CD14-positive monocyte (primary cell): Measurements from ENCODE around the gene QSOX2. TPM values are rescaled to one million over a fixed set of nuclear protein-coding genes. Genes with fewer than 3 reads are reported as not detected.

Experiments
- DNase-seq, 3 donors: peaks; one replicate each; pipeline ENCODE4 v3.0.0-alpha.2; 2011 to 2022
- H2AFZ ChIP-seq: 2 replicates; pipeline ENCODE4 v1.6.0; 2012; ENCODE audit warnings: mild to moderate bottlenecking, low read depth, low read length, inconsistent platforms; ENCODE audit not compliant: insufficient read depth, poor library complexity, severe bottlenecking
- H3K27ac ChIP-seq, 2 donors: 1 replicate in 1 of 2; 2 replicates in 1 of 2; pipeline ENCODE4 v1.5.1; 2012 to 2013; ENCODE audit warnings: low read length in 2 of 2, control low read depth in 1 of 2, inconsistent platforms in 1 of 2, low read depth in 1 of 2, mild to moderate bottlenecking in 1 of 2
- H3K27me3 ChIP-seq, 2 donors: one replicate each; pipeline versions ENCODE4 v1.6.0 to v1.6.1; 2011 to 2013; ENCODE audit warnings: low read length in 2 of 2; ENCODE audit not compliant: control insufficient read depth in 2 of 2, insufficient read depth in 2 of 2
- H3K36me3 ChIP-seq, 2 donors: replicated peaks in 1 of 2; 1 replicate in 1 of 2; 2 replicates in 1 of 2; pipeline versions ENCODE4 v1.5.1 to v1.6.1; 2012 to 2013; ENCODE audit warnings: low read length in 2 of 2, control low read depth in 1 of 2, inconsistent platforms in 1 of 2, mild to moderate bottlenecking in 1 of 2; ENCODE audit not compliant: insufficient read depth in 2 of 2, control insufficient read depth in 1 of 2
- H3K4me1 ChIP-seq, 2 donors: 1 replicate in 1 of 2; 2 replicates in 1 of 2; pipeline versions ENCODE4 v1.5.1 to v1.6.1; 2012 to 2013; ENCODE audit warnings: low read length in 2 of 2, control low read depth in 1 of 2, inconsistent platforms in 1 of 2, mild to moderate bottlenecking in 1 of 2, moderate library complexity in 1 of 2; ENCODE audit not compliant: insufficient read depth in 2 of 2, control insufficient read depth in 1 of 2
- H3K4me2 ChIP-seq: replicated peaks from 2 replicates; pipeline ENCODE3; 2012; ENCODE audit warnings: low read length, moderate library complexity, mild to moderate bottlenecking; ENCODE audit not compliant: poor library complexity, severe bottlenecking; ENCODE audit errors: extremely low read depth
- H3K4me3 ChIP-seq, 3 experiments: fragments of 200-600 bp in 1 of 3; sonication (generic) in 1 of 3; replicated peaks in 1 of 3; 1 replicate in 2 of 3; 2 replicates in 1 of 3; pipeline ENCODE4 v1.5.1; 2011 to 2013; ENCODE audit warnings: low read length in 3 of 3, mild to moderate bottlenecking in 3 of 3, control low read depth in 2 of 3, low read depth in 2 of 3, inconsistent platforms in 1 of 3, moderate library complexity in 1 of 3
- H3K79me2 ChIP-seq: 2 replicates; pipeline ENCODE4 v1.6.0; 2012; ENCODE audit warnings: mild to moderate bottlenecking, control low read depth, inconsistent platforms, low read length, moderate library complexity; ENCODE audit not compliant: insufficient read depth
- H3K9ac ChIP-seq: 2 replicates; pipeline ENCODE4 v1.6.0; 2017; ENCODE audit warnings: low read length, mild to moderate bottlenecking; ENCODE audit not compliant: insufficient read depth, poor library complexity, severe bottlenecking
- H3K9me3 ChIP-seq, 2 donors: replicated peaks in 1 of 2; 1 replicate in 1 of 2; 2 replicates in 1 of 2; pipeline versions ENCODE4 v1.5.1 to v1.6.1; 2012 to 2013; ENCODE audit warnings: low read length in 2 of 2, control low read depth in 1 of 2; ENCODE audit not compliant: control insufficient read depth in 1 of 2, insufficient read depth in 1 of 2
- H4K20me1 ChIP-seq: 2 replicates; pipeline ENCODE4 v1.6.0; 2012; ENCODE audit warnings: mild to moderate bottlenecking, low read length, control low read depth, moderate library complexity; ENCODE audit not compliant: insufficient read depth
- H3K27ac Mint-ChIP-seq, 7 donors: one replicate each; pipeline ENCODE4 v1.8.0; 2020; ENCODE audit warnings: mild to moderate bottlenecking in 7 of 7, mixed read lengths in 7 of 7, moderate library complexity in 6 of 7, inconsistent platforms in 2 of 7
- H3K27me3 Mint-ChIP-seq, 3 donors: one replicate each; pipeline ENCODE4 v1.8.0; 2021 to 2022; ENCODE audit warnings: low read depth in 3 of 3, mild to moderate bottlenecking in 3 of 3, mixed read lengths in 3 of 3, moderate library complexity in 3 of 3, inconsistent platforms in 1 of 3
- H3K36me3 Mint-ChIP-seq, 2 donors: one replicate each; pipeline ENCODE4 v1.8.0; 2020; ENCODE audit warnings: mixed read lengths in 2 of 2, inconsistent platforms in 1 of 2, mild to moderate bottlenecking in 1 of 2
- H3K4me1 Mint-ChIP-seq: one replicate; pipeline ENCODE4 v1.8.0; 2020; ENCODE audit warnings: mild to moderate bottlenecking, mixed read lengths
- H3K4me3 Mint-ChIP-seq, 2 donors: one replicate each; pipeline ENCODE4 v1.8.0; 2020; ENCODE audit warnings: mild to moderate bottlenecking in 2 of 2, mixed read lengths in 2 of 2, moderate library complexity in 1 of 2
- H3K9me3 Mint-ChIP-seq, 7 donors: one replicate each; pipeline ENCODE4 v1.8.0; 2020 to 2022; ENCODE audit warnings: mixed read lengths in 7 of 7, mild to moderate bottlenecking in 6 of 7, moderate library complexity in 6 of 7, inconsistent platforms in 2 of 7
- CTCF ChIP-seq: fragments of 200-600 bp; IDR thresholded peaks from one replicate; pipeline ENCODE4 v1.8.0; 2022; ENCODE audit warnings: antibody characterized with exemption, mild to moderate bottlenecking
- WGBS: methylation state at CpG from one replicate; pipeline ENCODE4 v1.1.5; 2013; ENCODE audit warnings: missing lambda C conversion rate; ENCODE audit not compliant: insufficient coverage; 5-methylcytosine and 5-hydroxymethylcytosine counted together
- intact Hi-C, 2 donors: fragments of 100-400 bp; cut with micrococcal nuclease; formaldehyde crosslinking; loops; one replicate each; pipeline versions ENCODE4 v1.15.0 to v1.15.1; 2023
- polyA plus RNA-seq, 3 donors: library from polyadenylated mRNA; depleted of rRNA in 1 of 3; unstranded in 2 of 3; stranded (reverse) in 1 of 3; fragments of 300-500 nt in 2 of 3; fragments of >200 nt in 1 of 3; fragmentation: Illumina TruSeq in 2 of 3; gene quantifications; 1 replicate in 2 of 3; 2 replicates in 1 of 3; pipeline ENCODE4 v1.2.3, GENCODE V29; 2012 to 2021

QSOX2 gene
- polyA plus RNA-seq, 3 donors, result 0.03 to 8.4 (median 0.17) TPM

DNA sequence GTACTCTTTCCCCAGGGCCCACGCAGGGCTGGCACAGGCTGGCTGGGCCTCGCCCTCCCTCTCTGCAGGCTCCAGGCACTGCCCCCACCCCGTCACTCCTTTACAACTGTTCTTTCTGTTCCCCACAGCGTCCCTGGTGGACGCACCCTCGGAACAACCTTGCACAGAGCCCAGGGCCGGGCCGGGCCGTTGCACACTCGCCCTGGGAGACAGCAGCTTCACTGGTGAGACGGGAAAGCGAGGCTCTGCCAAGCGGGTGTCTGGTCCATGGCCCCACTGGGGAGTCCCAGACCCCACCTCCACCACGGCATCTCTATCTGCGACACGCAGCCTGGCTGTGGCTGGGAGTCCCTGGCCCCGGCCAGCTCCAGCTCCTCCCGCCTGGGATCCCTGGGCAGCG is 18.4 kb upstream of the QSOX2 start:
- intact Hi-C loops, result no loop called here
- no peak for TF ChIP-seq CTCF

GRCh38 chr9:136262671-136263178 is 17.1 kb upstream of the QSOX2 start:
- Histone ChIP-seq H3K4me1 (peaks cover 4 to 11% of the 10 kb centered on the region in 2 donors), H4K20me1 (no peaks in the 10 kb centered on the region), H3K4me2 (no peak overlapping the region), H3K9me3 (no peaks in the 10 kb centered on the region), H3K4me3 (no peak overlapping the region), H3K27me3 (no peaks in the 10 kb centered on the region), H3K27ac (no peak overlapping the region), H3K36me3 (no peaks in the 10 kb centered on the region), H2AFZ (no peak overlapping the region), H3K9ac (no peak overlapping the region), H3K79me2 (no peaks in the 10 kb centered on the region)
- H3K27me3 Mint-ChIP-seq, result peaks cover 0 to 11% (median 0%) of the 10 kb centered on the region in 3 donors
- no peak for TF ChIP-seq CTCF
- H3K36me3 Mint-ChIP-seq, result no peaks in the 10 kb centered on the region
- intact Hi-C loops, result no loop called here
- 77% methylated on average over 3 of the region's 6 CpGs for WGBS
- no peak for DNase-seq
- H3K27ac Mint-ChIP-seq, result no peak overlapping the region
- no peak overlapping the region for H3K4me3 Mint-ChIP-seq
- peaks cover 5% of the 10 kb centered on the region for H3K4me1 Mint-ChIP-seq
- peaks cover 0 to 4% (median 0%) of the 10 kb centered on the region in 7 donors for H3K9me3 Mint-ChIP-seq

More for the DNA sequence above, 18.4 kb upstream of the QSOX2 start:
- WGBS, result 98% methylated on average over 18 of the region's 19 CpGs
- Mint-ChIP-seq H3K9me3 (peaks cover 0 to 4% (median 0%) of the 10 kb centered on the region in 7 donors), H3K4me3 (no peak overlapping the region), H3K27ac (no peak overlapping the region), H3K4me1 (peaks cover 8% of the 10 kb centered on the region), H3K27me3 (peaks cover 4 to 14% (median 9%) of the 10 kb centered on the region in 3 donors), H3K36me3 (no peaks in the 10 kb centered on the region)
- Histone ChIP-seq H3K9me3 (no peaks in the 10 kb centered on the region), H3K79me2 (no peaks in the 10 kb centered on the region), H4K20me1 (no peaks in the 10 kb centered on the region), H3K27ac (no peak overlapping the region), H3K4me1 (peaks cover 7 to 15% of the 10 kb centered on the region in 2 donors), H3K36me3 (no peaks in the 10 kb centered on the region), H3K27me3 (peaks cover 0 to 4% of the 10 kb centered on the region in 2 donors), H3K4me3 (no peak overlapping the region), H2AFZ (no peak overlapping the region), H3K4me2 (no peak overlapping the region), H3K9ac (no peak overlapping the region)
- no peak for DNase-seq
